Testis (tissue), 5 donors: ENCODE results near the gene ELMOD1. TPM values are rescaled to one million over a fixed set of nuclear protein-coding genes. Genes with fewer than 3 reads are reported as not detected.

Experiments used
- DNase-seq: peaks from one replicate; pipeline ENCODE4 v3.0.0-alpha.2; 2019
- H3K27ac ChIP-seq, 2 donors: fragments of 200-600 bp; sonication (generic); one replicate each; pipeline ENCODE4 v1.5.1; 2019
- H3K27me3 ChIP-seq: fragments of 200-600 bp; sonication (generic); one replicate; pipeline ENCODE4 v1.5.1; 2019
- H3K36me3 ChIP-seq: fragments of 200-600 bp; sonication (generic); one replicate; pipeline ENCODE4 v1.5.1; 2017; ENCODE audit warnings: low read depth; ENCODE audit errors: missing control alignments
- H3K4me1 ChIP-seq: fragments of 200-600 bp; sonication (generic); one replicate; pipeline ENCODE4 v1.5.1; 2019
- H3K4me3 ChIP-seq, 2 donors: fragments of 200-600 bp; sonication (generic); one replicate each; pipeline ENCODE4 v1.5.1; 2017 to 2019
- H3K9me3 ChIP-seq: fragments of 200-600 bp; sonication (generic); one replicate; pipeline ENCODE4 v1.5.1; 2017
- CTCF ChIP-seq, 3 experiments: fragments of 450-650 bp in 2 of 3; fragments of 200-600 bp in 1 of 3; sonication (generic) in 1 of 3; IDR thresholded peaks; one replicate each; pipeline ENCODE4 v1.5.1; 2016 to 2019; ENCODE audit warnings: antibody characterized with exemption in 3 of 3, mild to moderate bottlenecking in 2 of 3, moderate library complexity in 1 of 3
- POLR2A ChIP-seq: fragments of 450-650 bp; IDR thresholded peaks from one replicate; pipeline ENCODE4 v1.6.1; 2017; ENCODE audit warnings: antibody characterized with exemption, mild to moderate bottlenecking, moderate library complexity
- WGBS, 2 donors: methylation state at CpG; one replicate each; pipeline ENCODE4 v1.1.5; 2018; 5-methylcytosine and 5-hydroxymethylcytosine counted together
- intact Hi-C: fragments of 100-400 bp; cut with DNase I; formaldehyde crosslinking; loops from one replicate; pipeline ENCODE4 v1.15.1; 2023; ENCODE audit warnings: low total_unique reads
- long read RNA-seq, 2 donors: transcript quantifications; one replicate each; lab custom pipeline, GENCODE V29; 2026
- polyA plus RNA-seq: library from polyadenylated mRNA; stranded (reverse); fragments of 350-450 nt; fragmentation: Illumina TruSeq; extraction: RNeasy Lipid Tissue Mini Kit (QIAGEN cat#74804); gene quantifications from one replicate; pipeline ENCODE4 v1.2.3, GENCODE V29; 2014; ENCODE audit warnings: low read depth, low replicate concordance; ENCODE audit not compliant: insufficient read depth
- total RNA-seq, 2 donors: library from RNA; depleted of rRNA; stranded (reverse); fragments of >200 nt; gene quantifications; one replicate each; pipeline ENCODE4 v1.2.3, GENCODE V29; 2016

The ELMOD1 gene
- total RNA-seq: 10 to 100 TPM in 1 of 2 donors, 1 to 10 TPM in 1; 8.7 to 11.1 TPM
- 5.6 TPM for polyA plus RNA-seq
- long read RNA-seq, donor 1: 0 reads
- long read RNA-seq, donor 2: 0 reads

- Histone ChIP-seq H3K27me3 (no peaks in the 10 kb centered on the region), H3K4me1 (peaks cover 13% of the 10 kb centered on the region), H3K4me3 (peak within 1 kb of the TSS; percentile 65 to 72), H3K36me3 (no peaks in the 10 kb centered on the region), H3K9me3 (no peaks in the 10 kb centered on the region), H3K27ac (no peak within 1 kb of the TSS)
- WGBS, 2 donors: 1% methylated on average over 14 to 68 of the region's 74 CpGs
- intact Hi-C loops: no loop called here
- no peak for TF ChIP-seq CTCF (IDR thresholded peaks at IDR 0.05)
- TF ChIP-seq POLR2A: no peak
- peak; percentile 77 for DNase-seq
Observed at GRCh38 chr11:107590460-107591377, at the start of gene ELMOD1. Gene ELMOD1, plus strand, starts transcription at chr11:107591147. Its CDS starts 27,043 bp downstream, at chr11:107618190.

- Histone ChIP-seq H3K36me3 (no peaks in the 10 kb centered on the region), H3K4me1 (no peaks in the 10 kb centered on the region), H3K27ac (peak overlapping the region in 1 of 2 donors; percentile 52), H3K27me3 (no peaks in the 10 kb centered on the region), H3K4me3 (no peak overlapping the region), H3K9me3 (no peaks in the 10 kb centered on the region)
- DNase-seq: no peak
- intact Hi-C loops: no loop called here
- WGBS, 2 donors: 60 to 71% methylated on average over 1 of the region's 1 CpG
- TF ChIP-seq CTCF (IDR thresholded peaks at IDR 0.05) (no peak), POLR2A (no peak)
Observed at GRCh38 chr11:107545101-107545514, 45.8 kb upstream of the ELMOD1 start.

DNA sequence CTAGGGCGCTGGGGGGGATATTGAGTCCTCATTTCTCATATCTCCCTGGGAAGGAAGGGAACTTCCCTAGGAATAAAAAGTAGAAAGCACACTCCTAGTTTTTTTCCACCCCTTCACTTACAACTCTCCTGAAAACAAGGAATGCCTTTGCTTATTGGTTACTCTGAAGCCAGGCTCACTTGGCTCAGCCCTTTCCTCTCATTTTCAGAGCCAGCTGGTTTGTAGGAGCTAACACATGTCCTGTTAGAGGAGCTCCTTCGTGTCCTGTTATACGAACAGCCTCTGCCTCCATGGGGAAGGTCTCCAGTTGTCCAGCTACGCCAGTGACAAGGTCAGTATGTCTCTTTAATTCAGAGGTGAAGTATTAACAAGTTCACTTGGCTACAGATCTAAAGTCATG lies 43.0 kb upstream of the ELMOD1 start:
- no peak for DNase-seq
- no peaks in the 10 kb centered on the region for H3K36me3 ChIP-seq
- no peak overlapping the region for H3K4me3 ChIP-seq
- TF ChIP-seq POLR2A (no peak), CTCF (IDR thresholded peaks at IDR 0.05) (no peak)
- WGBS, 2 donors: 76 to 82% methylated on average over 4 of the region's 4 CpGs
- intact Hi-C loops: no loop called here
- H3K27ac ChIP-seq: no peak overlapping the region
- H3K9me3 ChIP-seq: no peaks in the 10 kb centered on the region
- no peaks in the 10 kb centered on the region for H3K4me1 ChIP-seq
- H3K27me3 ChIP-seq: no peaks in the 10 kb centered on the region

- DNase-seq: no peak
- H3K36me3 ChIP-seq: no peaks in the 10 kb centered on the region
- H3K9me3 ChIP-seq: no peaks in the 10 kb centered on the region
- H3K4me3 ChIP-seq: no peak overlapping the region
- no peaks in the 10 kb centered on the region for H3K27me3 ChIP-seq
- WGBS, 2 donors: 71 to 72% methylated on average over 6 of the region's 6 CpGs
- no peak overlapping the region for H3K27ac ChIP-seq
- no peaks in the 10 kb centered on the region for H3K4me1 ChIP-seq
- TF ChIP-seq POLR2A: no peak
- peak; percentile 54 to 84 (median 78) for TF ChIP-seq CTCF (IDR thresholded peaks at IDR 0.05)
- intact Hi-C loops: no loop called here
Observed at GRCh38 chr11:107549253-107549953, 41.5 kb upstream of the ELMOD1 start.
